WI38 (cell line): ENCODE measurements around the gene CABP5.

Experiments
- H3K4me3 ChIP-seq: 2 replicates; pipeline ENCODE4 v1.5.1; 2011; ENCODE audit warnings: low read depth, mild to moderate bottlenecking, control low read depth, low read length
- TF ChIP-seq, protein P1 (sequence below): IDR thresholded peaks from 2 replicates; pipeline ENCODE4 v1.5.1; 2012; ENCODE audit warnings: low read depth, mild to moderate bottlenecking, control low read depth, low read length

The CABP5 gene

DNA sequence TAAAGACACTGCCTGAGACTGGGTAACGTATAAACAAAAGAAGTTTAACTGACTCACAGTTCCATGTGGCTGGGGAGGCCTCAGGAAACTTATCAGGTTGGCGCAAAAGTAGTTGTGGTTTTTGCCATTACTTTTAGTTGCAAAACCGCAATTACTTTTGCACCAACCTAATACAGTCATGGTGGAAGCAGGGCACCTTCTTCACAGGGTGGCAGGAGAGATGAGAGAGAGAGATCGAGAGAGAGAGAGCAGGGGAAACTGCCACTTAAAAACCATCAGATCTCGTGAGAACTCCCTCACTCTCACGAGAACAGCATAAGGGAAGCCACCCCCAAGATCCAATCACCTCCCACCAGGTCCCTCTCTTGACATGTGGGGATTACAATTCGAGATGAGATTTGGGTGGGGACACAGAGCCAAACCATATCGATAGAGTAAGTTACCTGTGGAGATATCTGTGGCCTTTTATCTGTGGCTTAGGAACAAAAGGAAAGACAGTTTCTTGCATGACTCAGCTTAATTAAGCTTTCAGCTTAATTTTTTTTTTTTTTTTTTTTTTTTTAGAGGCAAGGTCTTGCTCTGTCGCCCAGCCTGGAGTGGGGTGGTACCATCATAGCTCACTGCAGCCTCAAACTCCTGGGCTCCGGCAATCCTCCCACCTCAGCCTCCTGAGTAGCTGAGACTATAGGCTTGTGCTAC lies 7.6 kb upstream of the CABP5 start:
- no peak overlapping the region for H3K4me3 ChIP-seq
- TF ChIP-seq, protein P1, sequence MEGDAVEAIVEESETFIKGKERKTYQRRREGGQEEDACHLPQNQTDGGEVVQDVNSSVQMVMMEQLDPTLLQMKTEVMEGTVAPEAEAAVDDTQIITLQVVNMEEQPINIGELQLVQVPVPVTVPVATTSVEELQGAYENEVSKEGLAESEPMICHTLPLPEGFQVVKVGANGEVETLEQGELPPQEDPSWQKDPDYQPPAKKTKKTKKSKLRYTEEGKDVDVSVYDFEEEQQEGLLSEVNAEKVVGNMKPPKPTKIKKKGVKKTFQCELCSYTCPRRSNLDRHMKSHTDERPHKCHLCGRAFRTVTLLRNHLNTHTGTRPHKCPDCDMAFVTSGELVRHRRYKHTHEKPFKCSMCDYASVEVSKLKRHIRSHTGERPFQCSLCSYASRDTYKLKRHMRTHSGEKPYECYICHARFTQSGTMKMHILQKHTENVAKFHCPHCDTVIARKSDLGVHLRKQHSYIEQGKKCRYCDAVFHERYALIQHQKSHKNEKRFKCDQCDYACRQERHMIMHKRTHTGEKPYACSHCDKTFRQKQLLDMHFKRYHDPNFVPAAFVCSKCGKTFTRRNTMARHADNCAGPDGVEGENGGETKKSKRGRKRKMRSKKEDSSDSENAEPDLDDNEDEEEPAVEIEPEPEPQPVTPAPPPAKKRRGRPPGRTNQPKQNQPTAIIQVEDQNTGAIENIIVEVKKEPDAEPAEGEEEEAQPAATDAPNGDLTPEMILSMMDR, result no peak

DNA sequence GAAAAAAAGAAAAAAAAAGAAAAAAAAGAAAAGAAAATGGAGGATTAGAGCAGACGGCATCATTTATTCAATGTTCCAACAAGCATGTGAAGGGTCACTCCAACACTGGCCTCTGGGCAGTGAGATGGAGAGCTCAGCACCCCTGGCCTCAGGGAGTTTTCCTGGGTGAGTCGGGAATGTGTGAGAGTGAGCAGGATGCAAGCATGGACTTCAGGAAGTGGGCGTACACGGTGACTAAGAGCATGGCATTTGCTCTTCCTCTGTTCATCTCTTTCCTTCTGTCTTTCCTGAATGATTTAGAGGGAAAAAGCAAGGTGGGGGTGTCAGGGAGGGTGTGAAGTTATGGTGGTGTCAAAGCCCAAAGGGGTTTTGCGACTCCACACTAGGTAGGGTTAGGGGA lies 682 bp upstream of the CABP5 start:
- TF ChIP-seq, protein P1, result no peak
- no peak overlapping the region for H3K4me3 ChIP-seq

DNA sequence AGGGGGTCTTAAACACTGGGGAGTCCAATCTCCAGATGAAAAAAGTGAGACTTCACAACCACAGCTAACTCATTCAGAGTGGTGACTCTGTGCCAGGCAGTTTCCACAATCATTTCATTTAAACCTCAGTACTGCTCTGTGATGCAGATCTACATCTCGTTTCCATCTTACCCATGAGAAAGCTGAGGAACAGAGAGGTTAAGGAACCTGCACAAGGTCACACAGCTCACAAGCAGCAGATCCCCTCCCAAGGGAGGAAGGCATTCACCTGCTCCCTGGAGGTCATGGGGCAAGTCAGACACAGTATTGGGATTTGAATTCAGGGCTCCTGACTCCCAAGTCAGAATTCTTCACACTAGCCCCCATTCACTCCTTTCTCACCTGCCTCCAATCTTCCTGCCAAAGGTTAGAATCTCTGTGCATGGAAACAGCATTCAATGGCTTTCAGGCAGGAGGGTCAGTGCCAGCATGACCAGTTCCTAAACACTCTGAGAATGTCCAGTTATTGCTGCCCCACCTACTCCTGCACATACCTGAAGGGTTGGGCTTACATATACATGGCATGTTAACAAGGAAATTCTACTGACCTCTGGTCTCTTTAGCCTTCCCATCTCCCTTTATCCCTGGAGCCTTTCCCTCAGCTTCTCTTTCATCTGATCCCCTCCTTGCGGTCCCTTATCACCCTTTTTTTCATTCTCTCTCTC lies 1.9 kb downstream of the CABP5 start:
- TF ChIP-seq, protein P1, result no peak
- H3K4me3 ChIP-seq, result no peak overlapping the region

DNA sequence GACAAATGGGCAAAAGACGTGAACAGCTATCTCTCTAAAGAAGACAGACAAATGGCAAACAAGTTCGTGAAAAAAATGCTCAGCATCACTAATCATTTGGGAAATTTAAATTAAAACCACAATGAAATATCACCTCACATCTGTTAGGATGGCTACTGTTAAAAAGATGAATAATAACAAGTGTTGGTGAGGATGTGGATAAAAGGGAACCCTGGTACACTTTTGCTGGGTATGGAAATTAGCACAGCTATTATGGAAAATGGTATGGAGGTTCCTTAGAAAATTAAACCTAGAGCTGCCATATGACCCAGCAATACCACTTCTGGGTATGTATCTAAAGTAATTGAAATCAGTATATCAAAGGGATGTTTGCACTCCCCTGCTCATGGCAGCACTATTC lies 7.1 kb downstream of the CABP5 start:
- TF ChIP-seq, protein P1, result no peak
- H3K4me3 ChIP-seq, result no peak overlapping the region

DNA sequence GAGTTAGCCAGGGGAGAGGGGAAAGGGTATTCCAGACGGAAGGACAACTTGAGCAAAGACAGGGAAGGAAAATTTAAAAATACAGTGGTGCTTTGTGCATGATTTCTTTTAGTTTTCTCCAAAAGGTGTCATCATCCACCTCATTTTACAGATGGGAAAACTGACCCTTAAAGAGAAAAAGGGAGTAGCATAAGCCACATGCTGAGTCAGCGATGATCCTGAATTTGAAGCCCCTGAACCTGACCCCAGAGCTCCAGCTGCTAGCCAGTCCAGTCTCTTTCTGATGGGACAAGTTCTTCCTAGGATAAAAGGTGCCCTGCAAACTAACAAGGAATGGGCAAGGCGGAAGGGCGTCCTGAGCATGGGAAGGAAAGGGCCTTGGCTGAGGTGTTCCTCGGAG lies 10.3 kb downstream of the CABP5 start:
- TF ChIP-seq, protein P1, result no peak

DNA sequence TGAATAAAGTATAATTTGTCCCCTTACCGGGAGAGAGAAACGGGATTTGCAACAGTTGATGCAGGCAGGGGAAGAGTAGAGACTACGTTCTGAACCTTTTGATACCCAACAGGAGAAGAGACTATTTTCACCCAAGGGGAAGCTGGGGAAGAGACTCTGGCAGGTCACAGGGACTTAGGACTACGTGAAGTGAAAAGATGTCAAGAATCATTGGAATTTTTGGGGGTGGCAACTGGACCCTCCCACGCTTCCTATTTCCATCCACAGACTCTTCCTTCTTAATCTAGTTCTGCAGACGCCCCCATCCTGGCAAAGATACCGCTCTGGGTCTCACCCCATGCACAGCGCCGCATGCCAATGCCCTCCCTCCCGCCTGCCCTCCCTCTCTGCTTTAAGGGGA lies 13.8 kb downstream of the CABP5 start:
- no peak overlapping the region for H3K4me3 ChIP-seq
- TF ChIP-seq, protein P1, result no peak

More for the DNA sequence above, 10.3 kb downstream of the CABP5 start:
- no peak overlapping the region for H3K4me3 ChIP-seq

DNA sequence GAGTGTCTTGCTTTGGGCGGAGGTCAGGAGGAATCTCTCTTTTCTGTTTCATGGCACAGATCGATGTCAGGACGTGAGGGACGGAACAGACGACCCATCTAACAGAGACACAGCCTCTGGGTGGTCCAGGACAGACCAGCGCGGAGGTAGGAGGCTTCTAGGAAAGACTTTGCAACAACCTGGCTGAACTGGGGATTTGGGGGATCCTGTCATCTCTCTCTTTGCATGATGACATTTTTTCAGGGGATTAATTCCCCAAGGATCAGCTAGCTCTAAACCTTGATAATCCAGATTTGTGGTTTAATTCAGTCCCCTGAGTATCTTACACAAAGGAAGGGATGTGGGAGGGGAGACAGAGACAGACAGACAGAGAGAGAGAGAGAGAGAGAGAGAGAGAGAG lies 14.4 kb downstream of the CABP5 start:
- no peak overlapping the region for H3K4me3 ChIP-seq
- TF ChIP-seq, protein P1, result no peak
